ENCODE data around the gene GIT2.
A peak's percentile ranks its signal among the peaks of the same experiment; 100 is the strongest.

Gene GIT2

GRCh38 chr12:109998904-109999648 is 2.9 kb upstream of the GIT2 start, which contains the start of gene ANKRD13A (continued):
- peak; percentile 69 for TF ChIP-seq KLF10 (tag by site-specific recombination; IDR thresholded peaks at IDR 0.05)
- peak; percentile 70; the same call in 1 of the 2 replicates for TF ChIP-seq BCL11B (tag by site-specific recombination; IDR thresholded peaks at IDR 0.05; ENCODE audit: low read depth)
- peak; percentile 97 for TF ChIP-seq ZNF639 (tag by site-specific recombination; IDR thresholded peaks at IDR 0.05)
- no peak for TF ChIP-seq ZNF704 (tag by site-specific recombination; IDR thresholded peaks at IDR 0.05)
- TF ChIP-seq ZNF48 (tag by site-specific recombination; IDR thresholded peaks at IDR 0.05): no peak
- no peak for TF ChIP-seq ZNF169 (tag by site-specific recombination; IDR thresholded peaks at IDR 0.05)
- TF ChIP-seq ZNF600 (tag by site-specific recombination; IDR thresholded peaks at IDR 0.05): peak; percentile 75
- no peak for TF ChIP-seq ZNF248 (tag by site-specific recombination; IDR thresholded peaks at IDR 0.05)
- TF ChIP-seq KLF7 (tag by site-specific recombination; IDR thresholded peaks at IDR 0.05; ENCODE audit: borderline replicate concordance): no peak
- TF ChIP-seq ZNF626 (tag by site-specific recombination; IDR thresholded peaks at IDR 0.05): no peak
- no peak for TF ChIP-seq ZNF530 (tag by site-specific recombination; IDR thresholded peaks at IDR 0.05; ENCODE audit: low read depth)
- peak; percentile 79; the same call in 1 of the 2 replicates for TF ChIP-seq ZSCAN30 (tag by site-specific recombination; IDR thresholded peaks at IDR 0.05)
- TF ChIP-seq ZNF341 (tag by site-specific recombination; IDR thresholded peaks at IDR 0.05; ENCODE audit: low read depth): peak; percentile 48
- peak; percentile 39; the same call in 1 of the 2 replicates for TF ChIP-seq WT1 (tag by site-specific recombination; IDR thresholded peaks at IDR 0.05)
- TF ChIP-seq PRDM6 (tag by site-specific recombination; IDR thresholded peaks at IDR 0.05): no peak; the same call in 1 of the 2 replicates
- peak; percentile 52; the same call in 1 of the 2 replicates for TF ChIP-seq TSHZ1 (tag by site-specific recombination; IDR thresholded peaks at IDR 0.05; ENCODE audit: borderline replicate concordance)
- no peak for TF ChIP-seq ZNF654 (tag by site-specific recombination; IDR thresholded peaks at IDR 0.05; ENCODE audit: low read depth)
- TF ChIP-seq ZBTB11 (tag by site-specific recombination; conservative IDR thresholded peaks at IDR 0.05; ENCODE audit: low read depth): peak; percentile 94
- TF ChIP-seq REST (tag by site-specific recombination; IDR thresholded peaks at IDR 0.05): 0 out of 2 replicates have a peak, but pooled peaks have one; percentile 34
- TF ChIP-seq YY2 (tag by site-specific recombination; IDR thresholded peaks at IDR 0.05): peak; percentile 72; the same call in 1 of the 2 replicates
- 0 out of 2 replicates have a peak, but pooled peaks have one; percentile 74 for TF ChIP-seq ZNF610 (tag by site-specific recombination; IDR thresholded peaks at IDR 0.05; ENCODE audit: borderline replicate concordance)
- peak; percentile 72 for TF ChIP-seq ZBTB26 (tag by site-specific recombination; optimal IDR thresholded peaks at IDR 0.05)
